B cell (primary cell): ENCODE data around the gene SEL1L. TPM values are rescaled to one million over a fixed set of nuclear protein-coding genes. Genes with fewer than 3 reads are reported as not detected.

Experiments used
- ATAC-seq: fragments of 200-7000 bp; cut with Tn5 transposase; one replicate; pipeline ENCODE4 v1.10.0; 2021; ENCODE audit warnings: low read depth, mild to moderate bottlenecking, moderate number of reproducible peaks, moderate library complexity
- CTCF ChIA-PET: fragments of 350-600 bp; sonication (Branson Sonifier 250); formaldehyde crosslinking; loops from one replicate; lab custom pipeline; 2021; ENCODE audit warnings: antibody characterized with exemption, inconsistent platforms; lab: Charles Lee
- POLR2A ChIA-PET: fragments of 350-600 bp; sonication (Branson Sonifier 250); formaldehyde crosslinking; loops from one replicate; lab custom pipeline; 2021; ENCODE audit warnings: antibody characterized with exemption; lab: Charles Lee
- DNase-seq: peaks from one replicate; pipeline ENCODE4 v3.0.0; 2013
- H2AFZ ChIP-seq: 2 replicates; pipeline ENCODE4 v1.6.1; 2012; ENCODE audit warnings: mild to moderate bottlenecking, low read depth, low read length; ENCODE audit not compliant: insufficient read depth, poor library complexity, severe bottlenecking
- H3K27ac ChIP-seq, 2 donors: 1 replicate in 1 of 2; 2 replicates in 1 of 2; pipeline ENCODE4 v1.5.1; 2012 to 2013; ENCODE audit warnings: low read length in 2 of 2, mild to moderate bottlenecking in 2 of 2, moderate library complexity in 1 of 2
- H3K27me3 ChIP-seq, 4 experiments: fragments of 200-600 bp in 1 of 4; sonication (generic) in 1 of 4; replicated peaks in 1 of 4; 1 replicate in 2 of 4; 2 replicates in 2 of 4; pipeline versions ENCODE4 v1.6.1 to v1.7.0; 2013 to 2016; ENCODE audit warnings: low read length in 3 of 4, mild to moderate bottlenecking in 2 of 4, mixed read lengths in 1 of 4, moderate library complexity in 1 of 4; ENCODE audit not compliant: insufficient read depth in 4 of 4, control insufficient read depth in 3 of 4; ENCODE audit errors: control extremely low read depth in 1 of 4
- H3K36me3 ChIP-seq, 2 experiments: replicated peaks in 1 of 2; 1 replicate in 1 of 2; 2 replicates in 1 of 2; pipeline versions ENCODE4 v1.6.1 to v1.7.1; 2013; ENCODE audit warnings: low read length in 1 of 2; ENCODE audit not compliant: insufficient read depth in 2 of 2, control insufficient read depth in 1 of 2; ENCODE audit errors: control extremely low read depth in 1 of 2, extremely low read depth in 1 of 2
- H3K4me1 ChIP-seq, 2 donors: fragments of 200-600 bp in 1 of 2; sonication (generic) in 1 of 2; 1 replicate in 1 of 2; 2 replicates in 1 of 2; pipeline versions ENCODE4 v1.5.1 to v1.6.1; 2013 to 2017; ENCODE audit warnings: low read length in 2 of 2; ENCODE audit not compliant: control insufficient read depth in 2 of 2, insufficient read depth in 2 of 2
- H3K4me2 ChIP-seq: replicated peaks from 2 replicates; pipeline ENCODE3; 2012; ENCODE audit warnings: mild to moderate bottlenecking, low read depth, low read length; ENCODE audit not compliant: poor library complexity, severe bottlenecking
- H3K4me3 ChIP-seq, 5 experiments: fragments of 200-600 bp in 1 of 5; sonication (generic) in 1 of 5; 1 replicate in 3 of 5; 2 replicates in 2 of 5; pipeline versions ENCODE4 v1.5.1 to v1.7.0; 2011 to 2016; ENCODE audit warnings: low read length in 4 of 5, mild to moderate bottlenecking in 4 of 5, low read depth in 2 of 5, control low read depth in 1 of 5, moderate library complexity in 1 of 5; ENCODE audit not compliant: insufficient read depth in 1 of 5; ENCODE audit errors: control extremely low read depth in 1 of 5, extremely low read depth in 1 of 5
- H3K79me2 ChIP-seq: fragments of 200-600 bp; sonication (generic); one replicate; pipeline ENCODE4 v1.6.0; 2016; ENCODE audit warnings: low read length; ENCODE audit not compliant: control insufficient read depth, insufficient read depth
- H3K9ac ChIP-seq: fragments of 200-600 bp; sonication (generic); 2 replicates; pipeline ENCODE4 v1.6.1; 2017; ENCODE audit warnings: mild to moderate bottlenecking, low read length, moderate library complexity
- H3K9me3 ChIP-seq, 3 donors: one replicate each; pipeline versions ENCODE4 v1.6.1 to v1.7.1; 2013; ENCODE audit warnings: low read length in 2 of 3; ENCODE audit not compliant: control insufficient read depth in 2 of 3, insufficient read depth in 1 of 3; ENCODE audit errors: control extremely low read depth in 1 of 3
- H4K20me1 ChIP-seq: 2 replicates; pipeline ENCODE4 v1.6.0; 2012; ENCODE audit warnings: mild to moderate bottlenecking, low read length; ENCODE audit not compliant: insufficient read depth, control insufficient read depth, poor library complexity, severe bottlenecking
- H3K27ac Mint-ChIP-seq: one replicate; pipeline ENCODE4 v1.8.0; 2021; ENCODE audit warnings: mixed read lengths
- H3K27me3 Mint-ChIP-seq: one replicate; pipeline ENCODE4 v1.8.0; 2021; ENCODE audit warnings: mixed read lengths
- H3K4me1 Mint-ChIP-seq: one replicate; pipeline ENCODE4 v1.8.0; 2021; ENCODE audit warnings: mixed read lengths
- H3K4me3 Mint-ChIP-seq: one replicate; pipeline ENCODE4 v1.8.0; 2021; ENCODE audit warnings: mixed read lengths
- H3K9me3 Mint-ChIP-seq: one replicate; pipeline ENCODE4 v1.8.0; 2022; ENCODE audit warnings: mixed read lengths; ENCODE audit not compliant: insufficient read depth
- EZH2 ChIP-seq: IDR thresholded peaks from 2 replicates; pipeline ENCODE4 v1.6.1; 2012; ENCODE audit warnings: borderline replicate concordance, low read depth, mild to moderate bottlenecking, moderate library complexity, low read length; ENCODE audit not compliant: insufficient read depth, poor library complexity, severe bottlenecking
- WGBS: methylation state at CpG from one replicate; pipeline ENCODE4 v1.1.5; 2013; ENCODE audit warnings: missing lambda C conversion rate; ENCODE audit not compliant: insufficient coverage; 5-methylcytosine and 5-hydroxymethylcytosine counted together
- intact Hi-C: fragments of 100-400 bp; cut with micrococcal nuclease; formaldehyde crosslinking; loops from one replicate; pipeline ENCODE4 v1.10.0; 2022
- polyA plus RNA-seq: library from polyadenylated mRNA; depleted of rRNA; stranded (reverse); fragments of >200 nt; gene quantifications from 2 replicates; pipeline ENCODE4 v1.2.3, GENCODE V29; 2012
- total RNA-seq, 2 donors: library from RNA; stranded (reverse); fragments of 120-200 nt in 1 of 2; gene quantifications; 1 replicate in 1 of 2; 2 replicates in 1 of 2; pipeline versions ENCODE4 v1.2.3 to v1.2.4, GENCODE V29; 2013 to 2022
- TF ChIP-seq, protein P1 (sequence below): fragments of 200-600 bp; IDR thresholded peaks from one replicate; pipeline ENCODE4 v1.8.0; 2022; ENCODE audit warnings: antibody characterized with exemption, mild to moderate bottlenecking

The SEL1L gene
- total and polyA plus RNA-seq, 2 donors (not counting 1 experiment from before 2014, with no cell fraction given), result 7.3 to 50.0 TPM

DNA sequence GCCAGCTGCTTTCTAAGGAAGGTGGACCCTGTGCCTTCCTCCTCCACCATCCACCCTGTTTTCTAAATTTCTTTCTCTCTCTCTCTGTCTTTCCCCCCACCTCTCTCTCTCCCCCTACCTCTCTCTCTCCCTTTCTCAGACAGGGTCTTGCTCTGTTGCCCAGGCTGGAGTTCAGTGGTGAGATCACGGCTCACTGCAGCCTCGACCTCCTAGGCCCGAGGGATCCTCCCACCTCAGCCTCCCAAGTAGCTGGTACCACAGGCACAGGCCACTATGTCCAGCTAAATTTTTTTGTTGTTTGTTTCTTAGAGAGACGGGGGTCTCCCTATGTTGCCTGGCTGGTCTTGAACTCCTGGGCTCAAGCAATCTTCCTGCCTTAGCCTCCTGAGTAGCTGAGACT lies 73.7 kb downstream of the SEL1L start:
- no peak overlapping the region for H3K4me2 ChIP-seq
- H4K20me1 ChIP-seq, result no peaks in the 10 kb centered on the region
- peaks cover 6% of the 10 kb centered on the region for H3K4me1 Mint-ChIP-seq
- no peak overlapping the region for H3K4me3 ChIP-seq
- ChIA-PET POLR2A (no interaction called here), CTCF (interaction anchor here (1.9 kb wide), 1 partner anchor 190 kb away, joined by 13 read pairs; no protein-coding TSS in a partner anchor)
- H3K27me3 Mint-ChIP-seq, result peaks cover 3% of the 10 kb centered on the region
- no peaks in the 10 kb centered on the region for H3K36me3 ChIP-seq
- no peaks in the 10 kb centered on the region for H3K79me2 ChIP-seq
- H3K9me3 ChIP-seq, result no peaks in the 10 kb centered on the region
- no peak overlapping the region for H2AFZ ChIP-seq
- H3K4me1 ChIP-seq, result peaks cover 0 to 7% of the 10 kb centered on the region in 2 donors
- DNase-seq (no peak), ATAC-seq (no peak)
- no peak overlapping the region for H3K27ac Mint-ChIP-seq
- no peaks in the 10 kb centered on the region for H3K27me3 ChIP-seq
- H3K4me3 Mint-ChIP-seq, result no peak overlapping the region
- TF ChIP-seq, protein P1, sequence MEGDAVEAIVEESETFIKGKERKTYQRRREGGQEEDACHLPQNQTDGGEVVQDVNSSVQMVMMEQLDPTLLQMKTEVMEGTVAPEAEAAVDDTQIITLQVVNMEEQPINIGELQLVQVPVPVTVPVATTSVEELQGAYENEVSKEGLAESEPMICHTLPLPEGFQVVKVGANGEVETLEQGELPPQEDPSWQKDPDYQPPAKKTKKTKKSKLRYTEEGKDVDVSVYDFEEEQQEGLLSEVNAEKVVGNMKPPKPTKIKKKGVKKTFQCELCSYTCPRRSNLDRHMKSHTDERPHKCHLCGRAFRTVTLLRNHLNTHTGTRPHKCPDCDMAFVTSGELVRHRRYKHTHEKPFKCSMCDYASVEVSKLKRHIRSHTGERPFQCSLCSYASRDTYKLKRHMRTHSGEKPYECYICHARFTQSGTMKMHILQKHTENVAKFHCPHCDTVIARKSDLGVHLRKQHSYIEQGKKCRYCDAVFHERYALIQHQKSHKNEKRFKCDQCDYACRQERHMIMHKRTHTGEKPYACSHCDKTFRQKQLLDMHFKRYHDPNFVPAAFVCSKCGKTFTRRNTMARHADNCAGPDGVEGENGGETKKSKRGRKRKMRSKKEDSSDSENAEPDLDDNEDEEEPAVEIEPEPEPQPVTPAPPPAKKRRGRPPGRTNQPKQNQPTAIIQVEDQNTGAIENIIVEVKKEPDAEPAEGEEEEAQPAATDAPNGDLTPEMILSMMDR, result no peak
- TF ChIP-seq EZH2, result no peak
- H3K27ac ChIP-seq, result no peak overlapping the region
- intact Hi-C loops, result loop anchor here (5.0 kb wide), 1 partner anchor 503 kb away; the partner anchor contains the start of gene TSHR
- no peak overlapping the region for H3K9ac ChIP-seq
- no peaks in the 10 kb centered on the region for H3K9me3 Mint-ChIP-seq
- 94% methylated on average over 2 of the region's 4 CpGs for WGBS

DNA sequence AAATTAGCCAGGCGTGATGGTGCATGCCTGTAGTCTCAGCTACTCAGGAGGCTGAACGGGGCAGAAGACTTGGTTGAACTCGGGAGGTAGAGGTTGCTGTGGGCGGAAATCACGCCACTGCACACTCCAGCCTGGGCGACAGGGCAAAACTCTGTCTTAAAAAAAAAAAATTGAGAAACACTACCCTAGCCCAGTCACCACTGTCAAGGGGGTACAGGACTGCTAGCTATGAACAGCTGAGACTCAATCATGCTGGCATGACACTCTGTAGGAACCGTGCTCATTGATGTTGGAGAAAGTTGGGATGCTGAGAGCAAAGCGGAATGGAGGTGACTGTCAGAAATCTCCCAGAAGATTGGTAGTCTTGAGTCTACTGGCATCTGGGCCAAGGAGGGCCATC lies 75.3 kb downstream of the SEL1L start:
- intact Hi-C loops, result no loop called here
- Histone ChIP-seq H3K9ac (no peak overlapping the region), H3K27ac (no peak overlapping the region), H3K4me3 (no peak overlapping the region), H2AFZ (no peak overlapping the region), H4K20me1 (no peaks in the 10 kb centered on the region), H3K79me2 (no peaks in the 10 kb centered on the region), H3K9me3 (no peaks in the 10 kb centered on the region), H3K36me3 (no peaks in the 10 kb centered on the region), H3K4me2 (no peak overlapping the region), H3K4me1 (no peaks in the 10 kb centered on the region), H3K27me3 (no peaks in the 10 kb centered on the region)
- DNase-seq, result no peak
- no peaks in the 10 kb centered on the region for H3K9me3 Mint-ChIP-seq
- 91% methylated on average over 5 of the region's 8 CpGs for WGBS
- H3K4me3 Mint-ChIP-seq, result no peak overlapping the region
- ChIA-PET POLR2A (no interaction called here), CTCF (no interaction called here)
- H3K27me3 Mint-ChIP-seq, result peaks cover 3% of the 10 kb centered on the region
- no peak for TF ChIP-seq EZH2
- TF ChIP-seq, protein P1, result no peak
- H3K27ac Mint-ChIP-seq, result no peak overlapping the region
- peaks cover 1% of the 10 kb centered on the region for H3K4me1 Mint-ChIP-seq
- ATAC-seq, result no peak
